Thoracic aorta (tissue), 2 donors: Measurements from ENCODE around the gene ENAM. TPM values are rescaled to one million over a fixed set of nuclear protein-coding genes. Genes with fewer than 3 reads are reported as not detected.
"Not testable (repeated sequence)": the region's sequence is repeated elsewhere in the genome, so short reads cannot be mapped to it uniquely, and the experiment has no call there.

Experiments
- ATAC-seq: fragments of 150-250 bp; one replicate; pipeline ENCODE4 v1.8.0; 2017; ENCODE audit warnings: low read depth; ENCODE audit not compliant: insufficient number of reproducible peaks, low FRiP score
- DNase-seq: peaks from one replicate; pipeline ENCODE4 v3.0.0-alpha.2; 2020; ENCODE audit warnings: low spot score
- H3K27ac ChIP-seq, 2 donors: fragments of 200-600 bp; sonication (generic); 1 replicate in 1 of 2; 2 replicates in 1 of 2; pipeline ENCODE4 v1.5.1; 2016; ENCODE audit warnings: mild to moderate bottlenecking in 2 of 2, moderate library complexity in 2 of 2
- H3K27me3 ChIP-seq: fragments of 200-600 bp; sonication (generic); replicated peaks from 2 replicates; pipeline ENCODE4 v1.6.0; 2016; ENCODE audit warnings: mild to moderate bottlenecking; ENCODE audit not compliant: insufficient read depth
- H3K36me3 ChIP-seq: fragments of 200-600 bp; sonication (generic); one replicate; pipeline ENCODE4 v1.5.1; 2016
- H3K4me1 ChIP-seq, 2 donors: fragments of 200-600 bp; sonication (generic); 1 replicate in 1 of 2; 2 replicates in 1 of 2; pipeline versions ENCODE4 v1.5.1 to v1.6.0; 2016; ENCODE audit warnings: low read depth in 2 of 2, mild to moderate bottlenecking in 1 of 2; ENCODE audit not compliant: control insufficient read depth in 1 of 2
- H3K4me3 ChIP-seq: fragments of 200-600 bp; sonication (generic); 2 replicates; pipeline ENCODE4 v1.5.1; 2016; ENCODE audit warnings: mild to moderate bottlenecking
- H3K9me3 ChIP-seq: fragments of 200-600 bp; sonication (generic); 2 replicates; pipeline ENCODE4 v1.5.1; 2016
- total RNA-seq, 2 donors: library from RNA; depleted of rRNA; stranded (reverse); fragments of >200 nt; gene quantifications; one replicate each; pipeline versions ENCODE4 v1.1.0 to v1.2.3, GENCODE V29; 2016
- TF ChIP-seq, protein P1 (sequence below): fragments of 200-600 bp; sonication (generic); IDR thresholded peaks from one replicate; pipeline ENCODE4 v1.5.1; 2019; ENCODE audit warnings: antibody characterized with exemption

ENAM gene
- total RNA-seq, 2 donors from 2014 or later = not detected

DNA sequence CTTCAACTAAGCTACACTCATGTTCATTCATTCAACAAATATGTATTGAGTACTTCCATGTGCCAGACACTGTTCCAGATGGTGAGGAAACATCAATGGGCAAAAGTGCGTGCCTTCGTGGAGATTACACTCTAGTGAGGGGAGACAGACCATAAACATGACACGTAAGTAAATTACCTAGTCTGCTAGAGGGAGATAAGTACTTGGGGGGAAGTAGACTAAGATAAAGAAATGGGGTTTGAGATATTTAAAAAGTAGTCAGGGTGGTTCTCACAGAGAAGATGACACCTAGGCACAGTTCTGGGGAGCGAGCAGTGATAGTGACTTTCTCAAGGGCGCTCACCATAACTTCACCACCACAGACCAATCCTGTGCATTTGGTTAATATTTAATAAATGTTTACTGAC is 26.1 kb downstream of the ENAM start:
- Histone ChIP-seq H3K27me3 (no peaks in the 10 kb centered on the region), H3K9me3 (no peaks in the 10 kb centered on the region), H3K36me3 (no peaks in the 10 kb centered on the region), H3K4me3 (no peak overlapping the region), H3K4me1 (no peaks in the 10 kb centered on the region), H3K27ac (no peak overlapping the region)
- TF ChIP-seq, protein P1, sequence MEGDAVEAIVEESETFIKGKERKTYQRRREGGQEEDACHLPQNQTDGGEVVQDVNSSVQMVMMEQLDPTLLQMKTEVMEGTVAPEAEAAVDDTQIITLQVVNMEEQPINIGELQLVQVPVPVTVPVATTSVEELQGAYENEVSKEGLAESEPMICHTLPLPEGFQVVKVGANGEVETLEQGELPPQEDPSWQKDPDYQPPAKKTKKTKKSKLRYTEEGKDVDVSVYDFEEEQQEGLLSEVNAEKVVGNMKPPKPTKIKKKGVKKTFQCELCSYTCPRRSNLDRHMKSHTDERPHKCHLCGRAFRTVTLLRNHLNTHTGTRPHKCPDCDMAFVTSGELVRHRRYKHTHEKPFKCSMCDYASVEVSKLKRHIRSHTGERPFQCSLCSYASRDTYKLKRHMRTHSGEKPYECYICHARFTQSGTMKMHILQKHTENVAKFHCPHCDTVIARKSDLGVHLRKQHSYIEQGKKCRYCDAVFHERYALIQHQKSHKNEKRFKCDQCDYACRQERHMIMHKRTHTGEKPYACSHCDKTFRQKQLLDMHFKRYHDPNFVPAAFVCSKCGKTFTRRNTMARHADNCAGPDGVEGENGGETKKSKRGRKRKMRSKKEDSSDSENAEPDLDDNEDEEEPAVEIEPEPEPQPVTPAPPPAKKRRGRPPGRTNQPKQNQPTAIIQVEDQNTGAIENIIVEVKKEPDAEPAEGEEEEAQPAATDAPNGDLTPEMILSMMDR = no peak
- no peak for ATAC-seq
- DNase-seq = no peak

DNA sequence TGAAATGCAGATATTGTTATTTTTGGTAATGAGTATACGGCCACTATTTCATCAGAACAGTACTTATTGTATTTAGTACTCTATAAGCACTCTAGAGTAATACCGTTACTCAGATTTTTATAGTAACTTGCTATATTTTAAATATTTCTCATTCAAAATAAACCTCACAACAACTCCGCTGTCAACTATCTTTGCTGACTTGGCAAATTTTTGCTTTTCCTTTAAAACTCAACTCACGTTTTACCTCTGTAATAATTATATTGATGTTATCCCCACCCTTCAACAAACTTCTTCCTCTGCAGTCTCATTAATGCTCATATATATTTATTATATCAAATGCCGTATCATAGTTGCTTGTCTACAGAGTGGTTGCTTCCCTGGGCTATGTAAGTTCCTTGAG is 28.8 kb downstream of the ENAM start:
- Histone ChIP-seq H3K4me3 (no peak overlapping the region), H3K4me1 (no peaks in the 10 kb centered on the region), H3K27ac (no peak overlapping the region), H3K27me3 (no peaks in the 10 kb centered on the region), H3K9me3 (no peaks in the 10 kb centered on the region), H3K36me3 (no peaks in the 10 kb centered on the region)
- ATAC-seq = no peak
- TF ChIP-seq, protein P1 = no peak
- DNase-seq = no peak

DNA sequence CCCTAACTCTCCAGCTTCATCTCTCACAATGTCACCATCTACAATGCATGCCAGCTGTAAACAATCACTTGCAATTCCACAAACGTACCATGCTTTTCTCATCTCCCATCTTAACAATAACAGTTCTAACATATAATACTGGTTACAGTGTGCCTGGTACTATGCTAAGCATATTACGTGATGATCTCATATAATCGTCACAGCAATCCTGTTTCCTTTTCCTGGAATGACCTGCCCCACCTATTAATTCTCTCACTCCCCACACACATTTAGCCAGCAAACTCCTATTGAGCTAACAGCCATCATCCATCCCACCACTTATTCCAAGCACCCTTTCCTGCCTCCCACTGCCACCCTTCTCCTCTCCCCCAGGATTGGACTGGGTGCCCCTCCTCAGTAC is 29.9 kb downstream of the ENAM start:
- Histone ChIP-seq H3K9me3 (no peaks in the 10 kb centered on the region), H3K4me1 (no peaks in the 10 kb centered on the region), H3K27ac (no peak overlapping the region), H3K27me3 (no peaks in the 10 kb centered on the region), H3K36me3 (no peaks in the 10 kb centered on the region), H3K4me3 (no peak overlapping the region)
- TF ChIP-seq, protein P1 = no peak
- no peak for ATAC-seq
- no peak for DNase-seq

GRCh38 chr4:70660106-70660505 is 31.6 kb downstream of the ENAM start:
- Histone ChIP-seq H3K4me1 (no peaks in the 10 kb centered on the region), H3K36me3 (no peaks in the 10 kb centered on the region), H3K27ac (no peak overlapping the region), H3K27me3 (no peaks in the 10 kb centered on the region), H3K9me3 (no peaks in the 10 kb centered on the region), H3K4me3 (no peak overlapping the region)
- DNase-seq (no peak), ATAC-seq (no peak)
- TF ChIP-seq, protein P1 = no peak

DNA sequence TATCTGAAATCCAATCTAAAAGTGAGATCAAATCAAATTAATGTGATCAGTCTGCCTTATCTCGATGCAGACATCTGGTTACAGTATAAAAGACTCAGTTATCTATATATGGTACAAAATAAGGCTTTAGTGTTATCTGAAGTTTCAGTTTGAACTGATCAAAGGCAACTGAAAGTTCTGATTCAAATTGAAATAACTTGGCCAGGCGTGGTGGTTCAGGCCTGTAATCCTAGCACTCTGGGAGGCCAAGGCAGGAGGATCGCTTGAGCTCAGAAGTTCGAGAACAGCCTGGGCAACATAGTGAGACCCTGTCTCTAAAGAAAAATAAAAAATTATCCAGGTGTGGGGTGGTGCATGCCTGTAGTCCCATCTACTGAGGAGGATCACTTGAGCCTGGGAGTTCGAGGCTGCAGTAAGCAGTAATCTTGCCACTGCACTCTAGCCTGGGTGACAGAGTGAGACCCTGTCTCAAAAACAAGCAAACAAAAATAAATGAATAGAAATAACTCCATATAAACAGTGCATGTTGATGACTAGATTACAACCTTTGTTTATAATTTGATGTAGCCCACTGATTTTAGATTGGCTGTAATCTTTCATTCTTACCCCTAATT is 32.9 kb downstream of the ENAM start:
- H3K4me3 ChIP-seq, H3K27ac ChIP-seq, DNase-seq, H3K27me3 ChIP-seq, ATAC-seq, H3K4me1 ChIP-seq, H3K36me3 ChIP-seq, H3K9me3 ChIP-seq: not testable (repeated sequence)

- Histone ChIP-seq H3K36me3 (no peaks in the 10 kb centered on the region), H3K9me3 (no peaks in the 10 kb centered on the region), H3K27me3 (no peaks in the 10 kb centered on the region), H3K4me3 (no peak within 1 kb of the TSS), H3K27ac (no peak within 1 kb of the TSS), H3K4me1 (peaks cover 0 to 4% of the 10 kb centered on the region in 2 donors)
- DNase-seq = no peak
- no peak for ATAC-seq
- TF ChIP-seq, protein P1 = no peak
These were observed 37.8 kb downstream of the ENAM start, which contains the start of gene JCHAIN for GRCh38 chr4:70666369-70666768. Gene JCHAIN, minus strand, starts transcription at chr4:70666508. Its CDS starts 18 bp downstream, at chr4:70666490.
